CD4-positive, alpha-beta T cell treated with Interleukin-10 for 1 hour (primary cell): Measurements from ENCODE around the gene UNC13A.
A peak's percentile ranks its signal among the peaks of the same experiment; 100 is the strongest.

Experiments used
- DNase-seq: peaks from one replicate; pipeline ENCODE4 v3.0.0-alpha.2; 2020

Gene UNC13A

DNA sequence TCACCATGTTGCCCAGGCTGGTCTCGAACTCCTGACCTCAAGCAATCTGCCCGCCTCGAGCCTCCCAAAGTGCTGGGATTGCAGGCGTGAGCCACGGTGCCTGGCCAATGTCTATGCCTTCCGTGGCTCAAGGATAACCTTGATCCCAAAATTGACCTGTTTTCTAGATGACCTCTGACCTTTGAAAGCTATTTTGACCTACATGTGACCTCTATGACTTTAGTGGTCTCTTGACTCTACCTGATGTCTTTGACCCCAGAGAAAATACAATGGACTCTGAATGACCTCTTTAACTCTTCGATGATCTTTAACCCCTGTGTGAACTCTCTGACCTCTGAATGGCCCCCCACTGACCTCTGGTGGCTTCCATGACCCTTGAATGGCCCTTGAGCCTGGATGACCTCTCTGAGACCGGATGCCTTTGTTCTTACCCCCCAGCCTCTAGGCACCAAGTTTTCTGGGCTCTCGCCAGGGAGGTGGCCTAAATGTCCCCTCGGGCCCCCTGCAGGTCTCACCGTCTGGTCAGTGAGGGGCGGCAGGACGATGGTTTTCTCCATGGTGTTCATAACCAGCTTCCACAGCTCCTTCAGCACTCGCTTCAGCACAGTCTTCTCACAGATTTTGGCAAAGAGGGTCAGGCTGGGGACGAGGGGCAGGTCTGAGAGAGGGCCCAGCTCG is 63.7 kb downstream of the UNC13A start:
- no peak for DNase-seq

- no peak for DNase-seq
Observed at GRCh38 chr19:17623224-17623935, 64.8 kb downstream of the UNC13A start.

GRCh38 chr19:17620696-17621095 is 67.5 kb downstream of the UNC13A start:
- DNase-seq: no peak

DNA sequence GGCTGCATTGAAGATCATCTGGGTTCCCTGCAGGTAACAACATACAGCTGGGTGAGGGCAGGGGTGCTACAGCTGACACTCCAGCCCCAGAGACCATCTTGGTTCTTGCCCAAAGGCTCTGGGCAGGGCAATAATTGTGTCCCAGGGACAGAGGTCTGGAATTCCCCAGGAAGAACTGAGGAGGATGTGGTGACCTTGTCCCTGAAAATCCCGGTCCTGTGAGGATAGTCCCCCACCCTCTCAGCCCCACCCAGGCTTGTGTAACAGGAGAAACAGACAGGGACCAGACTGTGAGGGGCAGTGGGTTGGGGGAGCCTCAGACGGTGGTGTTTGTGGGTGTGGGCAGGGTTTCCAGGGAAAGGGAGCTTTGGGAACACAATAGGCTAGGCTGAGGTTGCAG is 69.2 kb downstream of the UNC13A start:
- DNase-seq: no peak

- DNase-seq: no peak
Observed at GRCh38 chr19:17618281-17618903, 69.8 kb downstream of the UNC13A start.

DNA sequence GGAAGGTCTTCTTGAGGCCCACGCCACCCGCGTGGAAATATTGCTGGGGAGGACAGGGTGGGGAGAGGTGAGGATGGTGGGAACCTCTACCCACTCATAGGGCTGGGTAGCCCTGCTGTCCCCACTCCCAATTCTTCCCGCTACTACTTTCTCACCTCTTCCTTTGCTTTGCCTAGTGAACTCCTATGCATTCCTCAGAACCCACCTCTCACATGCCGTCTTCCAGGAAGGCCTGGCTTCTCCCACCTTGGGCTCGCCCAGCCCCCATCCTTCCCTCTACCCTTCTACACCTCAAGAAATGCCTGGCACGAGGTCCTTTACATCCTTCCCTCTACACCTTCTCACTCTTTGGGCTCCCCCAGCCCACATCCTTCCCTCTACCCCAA is 70.4 kb downstream of the UNC13A start:
- DNase-seq: no peak

DNA sequence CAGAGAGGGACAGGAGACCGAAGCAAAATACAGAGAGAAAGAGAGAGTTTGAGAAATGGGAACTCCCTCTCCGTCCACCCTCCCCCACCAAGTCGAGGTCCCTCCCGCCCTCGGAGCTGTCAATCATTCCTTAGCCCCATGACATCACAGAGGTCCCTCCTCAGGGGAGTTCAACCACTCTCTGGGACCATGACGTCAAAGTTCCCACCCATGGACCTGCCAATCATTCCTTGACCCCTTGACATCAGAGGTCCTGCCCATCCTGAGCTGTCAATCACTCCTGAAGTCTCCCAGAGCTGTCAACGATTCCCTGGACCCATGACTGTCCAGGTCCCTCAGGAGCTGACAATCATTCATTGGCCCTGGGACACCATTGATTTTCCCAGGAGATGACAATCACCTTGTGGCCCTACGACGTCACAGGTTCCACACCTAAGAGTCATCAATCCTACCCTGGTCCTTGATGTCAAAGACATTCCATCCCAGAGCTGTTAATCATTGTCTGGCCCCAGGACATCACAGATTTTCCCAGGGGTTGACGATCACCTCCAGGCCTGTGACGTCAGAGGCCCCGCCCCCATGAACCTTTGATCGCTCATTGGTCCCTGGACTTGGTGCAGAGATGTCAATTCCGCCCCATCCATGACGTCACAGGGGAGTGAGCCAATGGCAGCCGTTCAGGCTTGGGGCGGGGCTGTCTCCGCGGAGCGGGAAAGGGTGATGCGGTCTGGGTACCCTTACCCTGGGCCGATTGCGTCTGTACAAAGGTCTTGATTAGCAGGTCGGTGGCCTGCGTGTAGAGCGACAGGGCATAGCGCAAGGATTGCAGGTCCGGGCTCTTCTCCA is 71.0 kb downstream of the UNC13A start:
- no peak for DNase-seq

- DNase-seq: no peak
Observed at GRCh38 chr19:17616686-17616960, 71.5 kb downstream of the UNC13A start.

GRCh38 chr19:17615889-17616685 is 72.1 kb downstream of the UNC13A start:
- no peak for DNase-seq

DNA sequence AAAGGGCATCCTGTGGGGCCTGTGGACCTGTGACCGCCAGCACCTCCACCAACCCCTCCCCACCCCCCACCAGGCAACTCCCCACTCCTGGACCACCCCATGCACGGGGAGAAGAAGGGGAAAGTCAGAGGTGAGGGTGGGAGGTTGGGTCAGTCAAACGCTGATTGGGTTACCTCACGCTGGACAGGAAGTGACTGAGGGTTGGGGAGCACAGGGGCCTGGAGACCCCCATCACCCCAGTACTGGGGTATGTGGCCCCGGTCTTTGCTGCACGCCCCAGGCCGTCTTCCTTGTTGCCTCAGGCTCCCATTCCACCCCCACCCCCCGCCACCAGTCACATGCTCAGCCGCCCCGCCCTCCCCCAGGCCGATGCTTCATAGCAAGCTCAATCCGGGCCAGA is 73.7 kb downstream of the UNC13A start:
- no peak for DNase-seq

GRCh38 chr19:17611462-17612244 is 76.5 kb downstream of the UNC13A start:
- no peak for DNase-seq

DNA sequence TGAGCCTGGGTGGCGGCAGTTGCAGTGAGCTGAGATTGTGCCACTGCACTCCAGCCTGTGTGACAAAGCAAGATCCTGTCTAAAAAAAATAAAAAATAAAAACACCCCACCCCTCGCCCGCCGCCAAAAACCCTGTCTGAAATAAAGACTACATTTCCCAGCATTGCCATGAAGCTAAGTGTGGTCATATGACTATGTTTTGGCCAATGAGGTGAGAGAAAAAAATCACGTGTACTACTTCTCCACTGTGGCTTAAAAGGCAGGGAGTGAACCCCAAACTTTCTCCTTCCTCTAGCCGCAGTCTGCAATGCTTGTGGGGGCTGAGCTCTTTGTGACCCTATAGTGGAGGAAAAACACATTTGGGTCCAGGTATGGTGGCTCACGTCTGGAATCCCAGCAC is 77.8 kb downstream of the UNC13A start:
- peak; percentile 39 for DNase-seq

- DNase-seq: no peak
Observed at GRCh38 chr19:17607936-17608335, 80.2 kb downstream of the UNC13A start.

DNA sequence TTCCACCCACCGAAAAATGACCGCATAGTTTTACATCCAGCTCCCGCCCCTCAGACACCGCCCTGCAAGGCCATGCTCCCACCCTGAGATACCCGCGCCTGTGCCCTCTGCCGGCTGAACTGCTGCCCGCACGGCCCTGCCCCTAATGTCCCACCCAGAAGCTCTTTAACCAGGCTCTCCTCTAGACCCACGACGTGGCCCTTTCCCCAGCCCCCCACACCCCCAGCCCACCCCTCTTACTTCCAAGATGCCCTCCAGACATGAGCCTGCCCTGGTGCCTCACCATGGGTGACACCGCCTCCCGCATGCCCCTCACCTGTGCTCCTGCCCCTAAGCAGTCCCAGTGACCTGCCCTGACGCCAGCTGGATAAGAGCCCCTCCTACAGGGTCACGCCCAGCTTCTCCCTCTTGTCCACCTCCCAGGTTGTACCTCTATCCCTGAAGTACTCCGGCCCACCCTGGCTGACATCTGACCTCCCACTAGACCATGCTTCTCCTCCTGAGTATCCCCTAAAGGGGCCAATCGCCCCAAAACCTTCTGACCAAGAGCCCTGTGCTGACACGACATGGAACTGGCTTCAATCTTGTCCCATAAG is 81.5 kb downstream of the UNC13A start:
- DNase-seq: no peak

- DNase-seq: peak; percentile 85
Observed at GRCh38 chr19:17605761-17606589, 82.2 kb downstream of the UNC13A start.

GRCh38 chr19:17605117-17605516 is 83.0 kb downstream of the UNC13A start:
- DNase-seq: no peak

DNA sequence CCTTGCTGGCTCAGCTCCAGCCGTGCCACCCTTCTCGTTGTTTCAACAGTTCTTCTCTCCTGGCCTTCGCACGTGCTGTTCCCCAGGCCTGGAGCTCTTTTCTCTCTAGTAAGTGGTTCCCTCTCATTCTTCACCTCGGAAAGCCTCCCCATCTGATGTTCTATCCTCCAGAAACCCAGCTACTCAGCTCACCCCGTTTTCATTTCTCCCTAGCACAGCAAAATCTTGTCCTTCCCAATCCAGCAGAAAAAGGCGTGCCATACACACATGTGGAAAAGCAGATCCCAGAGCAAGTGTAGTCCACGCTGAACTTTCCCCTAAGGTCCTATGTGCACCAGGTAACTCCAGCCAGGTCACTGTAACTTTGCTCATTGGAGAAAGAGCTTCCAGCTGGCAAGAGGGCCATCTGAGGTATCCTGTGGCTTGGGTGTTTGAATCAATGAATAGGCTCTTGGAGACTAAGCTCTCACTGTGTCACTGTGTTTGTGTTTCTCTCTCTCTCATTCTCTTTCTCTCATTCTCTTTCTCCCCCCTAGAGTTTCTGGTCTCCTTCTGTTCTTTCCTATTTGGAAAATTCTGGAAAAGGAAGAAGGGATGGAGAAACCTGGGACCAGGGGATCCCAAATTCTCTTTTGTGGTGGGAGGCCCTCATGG is 83.7 kb downstream of the UNC13A start:
- no peak for DNase-seq

- no peak for DNase-seq
Observed at GRCh38 chr19:17602872-17603510, 85.2 kb downstream of the UNC13A start.

GRCh38 chr19:17602217-17602616 is 85.9 kb downstream of the UNC13A start:
- no peak for DNase-seq
